ENCODE results near the gene KCTD4.

KCTD4 gene

DNA sequence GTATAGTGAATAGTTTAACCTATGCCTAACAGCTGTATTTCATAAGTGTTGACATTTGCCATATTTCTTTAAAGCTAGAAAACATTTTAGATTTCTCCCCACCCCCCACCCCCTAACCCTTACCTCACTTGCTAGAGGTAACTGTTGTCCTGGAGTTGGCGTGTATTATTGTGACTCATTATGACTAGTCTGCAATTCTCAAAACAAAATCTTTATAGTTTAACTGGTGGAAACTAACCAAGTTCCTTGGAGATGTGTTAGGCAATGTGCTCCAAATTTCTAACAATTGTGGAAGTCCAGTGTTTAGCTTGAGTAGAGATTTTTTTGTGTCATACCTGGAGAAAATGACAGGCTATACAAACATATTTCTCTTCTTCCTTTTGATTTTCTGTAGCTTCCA lies 38.0 kb downstream of the KCTD4 start:
- Histone ChIP-seq H3K27ac (ENCODE audit: low read depth, low read length) (no peak overlapping the region), H3K36me3 (ENCODE audit: control insufficient read depth in 5 of 5, insufficient read depth in 5 of 5, low read length in 5 of 5) (peaks cover 3 to 13% (median 6%) of the 10 kb centered on the region in 5 donors), H3K9me3 (ENCODE audit: control insufficient read depth in 5 of 5, low read length in 5 of 5) (no peaks in the 10 kb centered on the region), H3K4me1 (ENCODE audit: control insufficient read depth in 5 of 5, insufficient read depth in 5 of 5, low read length in 5 of 5) (peaks cover 0 to 2% (median 0%) of the 10 kb centered on the region in 5 donors), H3K9ac (ENCODE audit: low read length in 5 of 5) (no peak overlapping the region), H3K4me3 (ENCODE audit: low read depth in 1 of 5, low read length in 5 of 5) (no peak overlapping the region), H3K27me3 (ENCODE audit: control insufficient read depth in 5 of 5, insufficient read depth in 4 of 5, low read length in 5 of 5) (no peaks in the 10 kb centered on the region)

GRCh38 chr13:45162194-45162593 lies 38.7 kb downstream of the KCTD4 start:
- no peak overlapping the region for H3K4me3 ChIP-seq (ENCODE audit: low read depth in 1 of 5, low read length in 5 of 5)
- H3K27me3 ChIP-seq (ENCODE audit: control insufficient read depth in 5 of 5, insufficient read depth in 4 of 5, low read length in 5 of 5): no peaks in the 10 kb centered on the region
- H3K27ac ChIP-seq (ENCODE audit: low read depth, low read length): no peak overlapping the region
- H3K4me1 ChIP-seq (ENCODE audit: control insufficient read depth in 5 of 5, insufficient read depth in 5 of 5, low read length in 5 of 5): peaks cover 0 to 2% (median 0%) of the 10 kb centered on the region in 5 donors
- peaks cover 4 to 17% (median 6%) of the 10 kb centered on the region in 5 donors for H3K36me3 ChIP-seq (ENCODE audit: control insufficient read depth in 5 of 5, insufficient read depth in 5 of 5, low read length in 5 of 5)
- no peaks in the 10 kb centered on the region for H3K9me3 ChIP-seq (ENCODE audit: control insufficient read depth in 5 of 5, low read length in 5 of 5)
- H3K9ac ChIP-seq (ENCODE audit: low read length in 5 of 5): no peak overlapping the region

- no peaks in the 10 kb centered on the region for H3K9me3 ChIP-seq (ENCODE audit: control insufficient read depth in 5 of 5, low read length in 5 of 5)
- no peak overlapping the region for H3K4me3 ChIP-seq (ENCODE audit: low read depth in 1 of 5, low read length in 5 of 5)
- no peak overlapping the region for H3K27ac ChIP-seq (ENCODE audit: low read depth, low read length)
- H3K4me1 ChIP-seq (ENCODE audit: control insufficient read depth in 5 of 5, insufficient read depth in 5 of 5, low read length in 5 of 5): no peaks in the 10 kb centered on the region
- no peak overlapping the region for H3K9ac ChIP-seq (ENCODE audit: low read length in 5 of 5)
- no peaks in the 10 kb centered on the region for H3K27me3 ChIP-seq (ENCODE audit: control insufficient read depth in 5 of 5, insufficient read depth in 4 of 5, low read length in 5 of 5)
- H3K36me3 ChIP-seq (ENCODE audit: control insufficient read depth in 5 of 5, insufficient read depth in 5 of 5, low read length in 5 of 5): peaks cover 4 to 16% (median 9%) of the 10 kb centered on the region in 5 donors
Observed at GRCh38 chr13:45156565-45157361, 44.1 kb downstream of the KCTD4 start.

- H3K27ac ChIP-seq (ENCODE audit: low read depth, low read length): no peak overlapping the region
- peaks cover 0 to 5% (median 0%) of the 10 kb centered on the region in 5 donors for H3K4me1 ChIP-seq (ENCODE audit: control insufficient read depth in 5 of 5, insufficient read depth in 5 of 5, low read length in 5 of 5)
- H3K27me3 ChIP-seq (ENCODE audit: control insufficient read depth in 5 of 5, insufficient read depth in 4 of 5, low read length in 5 of 5): no peaks in the 10 kb centered on the region
- H3K9me3 ChIP-seq (ENCODE audit: control insufficient read depth in 5 of 5, low read length in 5 of 5): no peaks in the 10 kb centered on the region
- H3K36me3 ChIP-seq (ENCODE audit: control insufficient read depth in 5 of 5, insufficient read depth in 5 of 5, low read length in 5 of 5): peaks cover 0 to 4% (median 4%) of the 10 kb centered on the region in 5 donors
- H3K9ac ChIP-seq (ENCODE audit: low read length in 5 of 5): no peak overlapping the region
- no peak overlapping the region for H3K4me3 ChIP-seq (ENCODE audit: low read depth in 1 of 5, low read length in 5 of 5)
Observed at GRCh38 chr13:45149964-45150363, 50.9 kb downstream of the KCTD4 start.

GRCh38 chr13:45143346-45143751 lies 57.5 kb downstream of the KCTD4 start:
- H3K27me3 ChIP-seq (ENCODE audit: control insufficient read depth in 5 of 5, insufficient read depth in 4 of 5, low read length in 5 of 5): no peaks in the 10 kb centered on the region
- H3K4me3 ChIP-seq (ENCODE audit: low read depth in 1 of 5, low read length in 5 of 5): no peak overlapping the region
- H3K27ac ChIP-seq (ENCODE audit: low read depth, low read length): no peak overlapping the region
- H3K4me1 ChIP-seq (ENCODE audit: control insufficient read depth in 5 of 5, insufficient read depth in 5 of 5, low read length in 5 of 5): peaks cover 0 to 5% (median 0%) of the 10 kb centered on the region in 5 donors
- no peak overlapping the region for H3K9ac ChIP-seq (ENCODE audit: low read length in 5 of 5)
- H3K9me3 ChIP-seq (ENCODE audit: control insufficient read depth in 5 of 5, low read length in 5 of 5): no peaks in the 10 kb centered on the region
- peaks cover 6 to 15% (median 9%) of the 10 kb centered on the region in 5 donors for H3K36me3 ChIP-seq (ENCODE audit: control insufficient read depth in 5 of 5, insufficient read depth in 5 of 5, low read length in 5 of 5)
